ENCODE data around the gene PCAT7.

DNA sequence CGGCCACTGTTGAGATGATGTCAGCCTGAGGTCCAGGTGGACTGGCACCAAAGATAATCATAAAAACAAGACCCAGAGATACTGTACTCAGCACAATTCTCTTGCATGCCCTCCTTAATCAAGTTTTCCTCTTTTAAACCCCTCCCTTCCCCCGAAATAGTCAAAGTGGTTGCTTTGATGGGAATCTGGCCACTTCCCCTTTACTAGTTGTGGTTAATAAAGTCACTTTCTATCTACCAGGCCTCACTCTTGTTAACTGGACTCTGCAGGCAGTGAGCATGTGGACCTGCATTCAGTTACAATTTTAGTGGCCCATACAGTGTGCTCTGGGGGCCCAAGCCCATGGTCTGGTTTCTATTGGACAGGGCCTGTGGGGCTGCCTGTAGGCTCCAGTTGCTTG lies 21.2 kb downstream of the PCAT7 start:
- TF ChIP-seq CTCF (conservative IDR thresholded peaks at IDR 0.05), result no peak
- no peak for TF ChIP-seq EZH2 (IDR thresholded peaks at IDR 0.05; ENCODE audit: low read depth)
